ENCODE measurements around the gene CDC37. TPM values are rescaled to one million over a fixed set of nuclear protein-coding genes. Genes with fewer than 3 reads are reported as not detected.

CDC37 gene
- total RNA-seq, 1 donor from 2014 or later, result 155 TPM

Small RNA genes lying within 50 kb of the gene (microRNA-seq; reads per million reads assigned to microRNA genes)
- not detected for gene MIR1181

Other genes with a start within 250 kb of the CDC37 start
- 26.0 TPM for gene DNMT1, start 208.6 kb downstream of the CDC37 start, total RNA-seq
- gene S1PR2, start 172.2 kb downstream of the CDC37 start, total RNA-seq, result 8.4 TPM
- gene MRPL4, start 151.3 kb downstream of the CDC37 start, total RNA-seq, result 70.1 TPM
- gene ICAM1, start 132.4 kb downstream of the CDC37 start, total RNA-seq, result 8.6 TPM
- gene ICAM4, start 116.6 kb downstream of the CDC37 start, total RNA-seq, result 0.30 TPM
- gene ICAM5, start 113.6 kb downstream of the CDC37 start, total RNA-seq, result 0.38 TPM
- 0.65 TPM for gene ZGLP1, start 93.7 kb downstream of the CDC37 start, total RNA-seq
- gene FDX2, start 87.5 kb downstream of the CDC37 start, total RNA-seq, result 20.1 TPM
- 10.1 TPM for gene RAVER1, start 70.0 kb downstream of the CDC37 start, total RNA-seq
- 36.7 TPM for gene ICAM3, start 63.9 kb downstream of the CDC37 start, total RNA-seq
- 67.1 TPM for gene TYK2, start 23.0 kb downstream of the CDC37 start, total RNA-seq
- 37.0 TPM for gene PDE4A, start 17.0 kb upstream of the CDC37 start, total RNA-seq
- gene KEAP1, start 99.8 kb upstream of the CDC37 start, total RNA-seq, result 82.8 TPM
- gene S1PR5, start 113.9 kb upstream of the CDC37 start, total RNA-seq, result 0.27 TPM
- 47.6 TPM for gene ATG4D, start 140.4 kb upstream of the CDC37 start, total RNA-seq
- gene KRI1, start 162.5 kb upstream of the CDC37 start, total RNA-seq, result 10.8 TPM
- gene CDKN2D, start 165.4 kb upstream of the CDC37 start, total RNA-seq, result 9.9 TPM
- not detected for gene AP1M2, start 183.8 kb upstream of the CDC37 start, total RNA-seq
- gene SLC44A2, start 222.0 kb upstream of the CDC37 start, total RNA-seq, result 71.4 TPM

Data from Right ventricle myocardium inferior (tissue), 1 donor.